Vagina (tissue), 2 donors: ENCODE data around the gene PIP5K1B.

Experiments used
- CTCF ChIP-seq, 3 experiments: fragments of 450-650 bp in 2 of 3; fragments of 200-600 bp in 1 of 3; sonication (generic) in 1 of 3; IDR thresholded peaks; one replicate each; pipeline ENCODE4 v1.5.1; 2017 to 2019; ENCODE audit warnings: antibody characterized with exemption in 3 of 3, mild to moderate bottlenecking in 2 of 3, moderate library complexity in 2 of 3
- POLR2A ChIP-seq, 2 donors: fragments of 450-650 bp; IDR thresholded peaks; one replicate each; pipeline ENCODE4 v1.6.1; 2017; ENCODE audit warnings: antibody characterized with exemption in 2 of 2, mild to moderate bottlenecking in 2 of 2, moderate library complexity in 2 of 2

- TF ChIP-seq CTCF (IDR thresholded peaks at IDR 0.05), result no peak
- no peak for TF ChIP-seq POLR2A (IDR thresholded peaks at IDR 0.05)
Measured at GRCh38 chr9:69036309-69036708, 331.3 kb downstream of the PIP5K1B start.
